ENCODE data around the gene CACNB3.
A peak's percentile ranks its signal among the peaks of the same experiment; 100 is the strongest.
"Not testable (repeated sequence)": the region's sequence is repeated elsewhere in the genome, so short reads cannot be mapped to it uniquely, and the experiment has no call there.

The CACNB3 gene

GRCh38 chr12:48819986-48820725 is 1.9 kb downstream of the CACNB3 start:
- no peak for DNase-seq

- no peak for DNase-seq
These were observed 3.8 kb downstream of the CACNB3 start for GRCh38 chr12:48822139-48822538.

GRCh38 chr12:48822711-48823110 is 4.4 kb downstream of the CACNB3 start:
- DNase-seq, result no peak

GRCh38 chr12:48823281-48823680 is 5.0 kb downstream of the CACNB3 start:
- DNase-seq, result no peak

GRCh38 chr12:48824112-48824511 is 5.8 kb downstream of the CACNB3 start:
- DNase-seq, result no peak

GRCh38 chr12:48824905-48825304 is 6.6 kb downstream of the CACNB3 start:
- DNase-seq, result no peak

GRCh38 chr12:48826209-48826855 is 8.0 kb downstream of the CACNB3 start:
- no peak for DNase-seq

- DNase-seq, result no peak
These were observed 8.7 kb downstream of the CACNB3 start for GRCh38 chr12:48827026-48827425.

- DNase-seq, result no peak
These were observed 9.3 kb downstream of the CACNB3 start for GRCh38 chr12:48827513-48828096.

GRCh38 chr12:48828293-48828692 is 10.0 kb downstream of the CACNB3 start:
- DNase-seq, result no peak

GRCh38 chr12:48828841-48829575 is 10.7 kb downstream of the CACNB3 start:
- DNase-seq, result no peak

- DNase-seq, result no peak
These were observed 13.0 kb downstream of the CACNB3 start for GRCh38 chr12:48831257-48831656.

GRCh38 chr12:48832321-48833060 is 14.2 kb downstream of the CACNB3 start:
- DNase-seq, result no peak

- no peak for DNase-seq
These were observed 19.8 kb downstream of the CACNB3 start for GRCh38 chr12:48838048-48838447.

GRCh38 chr12:48842021-48842420 is 23.7 kb downstream of the CACNB3 start:
- DNase-seq, result not testable (repeated sequence)

GRCh38 chr12:48851883-48852733 is 33.8 kb downstream of the CACNB3 start, which contains the start of gene DDX23:
DDX23 (minus strand) TSS chr12:48852163; CDS start chr12:48845782, 6,381 bp downstream.
- DNase-seq, result peak; percentile 90 to 92

- DNase-seq, result peak; percentile 87 to 93
These were observed 34.7 kb downstream of the CACNB3 start for GRCh38 chr12:48852734-48853688.

- DNase-seq, result no peak
These were observed 36.2 kb downstream of the CACNB3 start for GRCh38 chr12:48854488-48854887.

- DNase-seq, result not testable (repeated sequence)
These were observed 36.6 kb downstream of the CACNB3 start for GRCh38 chr12:48854932-48855331.

- no peak for DNase-seq
These were observed 38.1 kb downstream of the CACNB3 start for GRCh38 chr12:48856379-48856778.

All from stimulated activated CD4-positive, alpha-beta T cell treated with anti-CD3 and anti-CD28 coated beads, Interleukin-2, amount 100 ng/mL, for 24 hours (primary cell).